ENCODE data around the gene CELF1. TPM values are rescaled to one million over a fixed set of nuclear protein-coding genes. Genes with fewer than 3 reads are reported as not detected.

The CELF1 gene
- total and polyA plus RNA-seq, 2 donors (not counting 1 experiment from before 2014, with no cell fraction given), result 52.0 to 153 TPM

GRCh38 chr11:47541070-47541469 is 11.9 kb downstream of the CELF1 start:
- 100% methylated on average over 2 of the region's 2 CpGs for WGBS (ENCODE audit: insufficient coverage)
- peaks cover 85% of the 10 kb centered on the region for H4K20me1 ChIP-seq (ENCODE audit: control insufficient read depth, insufficient read depth, low read length, poor library complexity, severe bottlenecking)
- no peak overlapping the region for H3K4me3 ChIP-seq (ENCODE audit: control extremely low read depth in 1 of 5, extremely low read depth in 1 of 5, insufficient read depth in 1 of 5, low read depth in 2 of 5, low read length in 4 of 5)
- no peak overlapping the region for H2AFZ ChIP-seq (ENCODE audit: insufficient read depth, low read depth, low read length, poor library complexity, severe bottlenecking)
- Mint-ChIP-seq H3K9me3 (ENCODE audit: insufficient read depth) (no peaks in the 10 kb centered on the region), H3K4me1 (peaks cover 52% of the 10 kb centered on the region), H3K27ac (no peak overlapping the region), H3K27me3 (no peaks in the 10 kb centered on the region), H3K4me3 (peak overlapping the region; percentile 0)
- H3K36me3 ChIP-seq (replicated peaks in 1 of 2; ENCODE audit: control extremely low read depth in 1 of 2, control insufficient read depth in 1 of 2, extremely low read depth in 1 of 2, insufficient read depth in 2 of 2, low read length in 1 of 2), result peaks cover 0 to 3% of the 10 kb centered on the region in 2 experiments
- POLR2A ChIA-PET, result interaction anchor here (1.1 kb wide), 1 partner anchor 37 kb away, joined by 12 read pairs; the partner anchor contains the start of genes KBTBD4 and NDUFS3
- no peak overlapping the region for H3K9ac ChIP-seq (ENCODE audit: low read length)
- H3K9me3 ChIP-seq (ENCODE audit: control extremely low read depth in 1 of 3, control insufficient read depth in 2 of 3, insufficient read depth in 1 of 3, low read length in 2 of 3), result no peaks in the 10 kb centered on the region
- H3K27me3 ChIP-seq (replicated peaks in 1 of 4; ENCODE audit: control extremely low read depth in 1 of 4, control insufficient read depth in 3 of 4, insufficient read depth in 4 of 4, low read length in 3 of 4), result no peaks in the 10 kb centered on the region
- TF ChIP-seq EZH2 (IDR thresholded peaks at IDR 0.05; ENCODE audit: borderline replicate concordance, insufficient read depth, low read depth, low read length, poor library complexity, severe bottlenecking) (no peak), CTCF (IDR thresholded peaks at IDR 0.05) (no peak)
- peak overlapping the region; percentile 0 for H3K4me2 ChIP-seq (replicated peaks; ENCODE audit: low read depth, low read length, poor library complexity, severe bottlenecking)
- H3K27ac ChIP-seq (ENCODE audit: low read length in 2 of 2), result peak overlapping the region in 1 of 2 donors; percentile 3
- H3K4me1 ChIP-seq (ENCODE audit: control insufficient read depth in 2 of 2, insufficient read depth in 2 of 2, low read length in 2 of 2), result peaks cover 18 to 32% of the 10 kb centered on the region in 2 donors
- intact Hi-C loops (cut with micrococcal nuclease), result no loop called here
- ATAC-seq (ENCODE audit: low read depth), result no peak
- DNase-seq, result no peak
- peaks cover 99% of the 10 kb centered on the region for H3K79me2 ChIP-seq (ENCODE audit: control insufficient read depth, insufficient read depth, low read length)
- CTCF ChIA-PET, result interaction anchor here (1.6 kb wide), 1 partner anchor 11 kb away, joined by 4 read pairs; no protein-coding TSS in a partner anchor

- Histone ChIP-seq H3K27me3 (replicated peaks in 1 of 4; ENCODE audit: control extremely low read depth in 1 of 4, control insufficient read depth in 3 of 4, insufficient read depth in 4 of 4, low read length in 3 of 4) (no peaks in the 10 kb centered on the region), H3K4me2 (replicated peaks; ENCODE audit: low read depth, low read length, poor library complexity, severe bottlenecking) (no peak overlapping the region), H3K4me1 (ENCODE audit: control insufficient read depth in 2 of 2, insufficient read depth in 2 of 2, low read length in 2 of 2) (peaks cover 19 to 32% of the 10 kb centered on the region in 2 donors), H3K36me3 (replicated peaks in 1 of 2; ENCODE audit: control extremely low read depth in 1 of 2, control insufficient read depth in 1 of 2, extremely low read depth in 1 of 2, insufficient read depth in 2 of 2, low read length in 1 of 2) (peaks cover 0 to 3% of the 10 kb centered on the region in 2 experiments), H3K4me3 (ENCODE audit: control extremely low read depth in 1 of 5, extremely low read depth in 1 of 5, insufficient read depth in 1 of 5, low read depth in 2 of 5, low read length in 4 of 5) (no peak overlapping the region), H2AFZ (ENCODE audit: insufficient read depth, low read depth, low read length, poor library complexity, severe bottlenecking) (no peak overlapping the region), H4K20me1 (ENCODE audit: control insufficient read depth, insufficient read depth, low read length, poor library complexity, severe bottlenecking) (peaks cover 87% of the 10 kb centered on the region), H3K9ac (ENCODE audit: low read length) (no peak overlapping the region), H3K79me2 (ENCODE audit: control insufficient read depth, insufficient read depth, low read length) (peaks cover 100% of the 10 kb centered on the region), H3K27ac (ENCODE audit: low read length in 2 of 2) (peak overlapping the region in 1 of 2 donors; percentile 59), H3K9me3 (ENCODE audit: control extremely low read depth in 1 of 3, control insufficient read depth in 2 of 3, insufficient read depth in 1 of 3, low read length in 2 of 3) (no peaks in the 10 kb centered on the region)
- no peaks in the 10 kb centered on the region for H3K9me3 Mint-ChIP-seq (ENCODE audit: insufficient read depth)
- no CpG with 5 or more reads among the region's 2 CpGs for WGBS (ENCODE audit: insufficient coverage)
- peaks cover 57% of the 10 kb centered on the region for H3K4me1 Mint-ChIP-seq
- intact Hi-C loops (cut with micrococcal nuclease), result no loop called here
- POLR2A ChIA-PET, result no interaction called here
- CTCF ChIA-PET, result no interaction called here
- no peaks in the 10 kb centered on the region for H3K27me3 Mint-ChIP-seq
- TF ChIP-seq CTCF (IDR thresholded peaks at IDR 0.05), result no peak
- no peak for TF ChIP-seq EZH2 (IDR thresholded peaks at IDR 0.05; ENCODE audit: borderline replicate concordance, insufficient read depth, low read depth, low read length, poor library complexity, severe bottlenecking)
- H3K27ac Mint-ChIP-seq, result peak overlapping the region; percentile 27
- H3K4me3 Mint-ChIP-seq, result peak overlapping the region; percentile 11
- no peak for DNase-seq
- no peak for ATAC-seq (ENCODE audit: low read depth)
These were observed 13.3 kb downstream of the CELF1 start for GRCh38 chr11:47539681-47540039.
